Measurements from ENCODE around the gene FOXJ1. TPM values are rescaled to one million over a fixed set of nuclear protein-coding genes. Genes with fewer than 3 reads are reported as not detected.

The FOXJ1 gene
- total and polyA plus RNA-seq, 4 donors: 32.5 to 95.0 (median 50.3) TPM

DNA sequence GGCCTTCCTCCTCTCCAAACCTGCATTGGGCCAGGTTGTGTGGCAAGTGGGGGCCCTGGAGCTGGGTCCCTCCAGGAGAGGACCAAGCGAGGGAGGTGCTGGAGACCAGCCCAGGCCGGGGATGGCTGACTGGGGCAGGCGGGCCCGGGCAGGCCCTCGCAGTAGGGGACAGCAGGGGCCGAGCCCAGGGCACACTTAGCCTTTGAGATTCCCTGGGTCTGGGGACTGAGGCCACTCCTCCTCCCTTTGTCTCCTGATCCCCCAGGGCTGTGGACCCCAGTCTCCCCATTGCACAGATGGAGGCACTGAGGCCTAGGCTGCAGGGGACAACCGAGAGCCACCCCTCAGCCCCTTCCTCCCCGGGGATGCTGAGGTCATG lies 5.2 kb downstream of the FOXJ1 start:
- TF ChIP-seq, protein P1, sequence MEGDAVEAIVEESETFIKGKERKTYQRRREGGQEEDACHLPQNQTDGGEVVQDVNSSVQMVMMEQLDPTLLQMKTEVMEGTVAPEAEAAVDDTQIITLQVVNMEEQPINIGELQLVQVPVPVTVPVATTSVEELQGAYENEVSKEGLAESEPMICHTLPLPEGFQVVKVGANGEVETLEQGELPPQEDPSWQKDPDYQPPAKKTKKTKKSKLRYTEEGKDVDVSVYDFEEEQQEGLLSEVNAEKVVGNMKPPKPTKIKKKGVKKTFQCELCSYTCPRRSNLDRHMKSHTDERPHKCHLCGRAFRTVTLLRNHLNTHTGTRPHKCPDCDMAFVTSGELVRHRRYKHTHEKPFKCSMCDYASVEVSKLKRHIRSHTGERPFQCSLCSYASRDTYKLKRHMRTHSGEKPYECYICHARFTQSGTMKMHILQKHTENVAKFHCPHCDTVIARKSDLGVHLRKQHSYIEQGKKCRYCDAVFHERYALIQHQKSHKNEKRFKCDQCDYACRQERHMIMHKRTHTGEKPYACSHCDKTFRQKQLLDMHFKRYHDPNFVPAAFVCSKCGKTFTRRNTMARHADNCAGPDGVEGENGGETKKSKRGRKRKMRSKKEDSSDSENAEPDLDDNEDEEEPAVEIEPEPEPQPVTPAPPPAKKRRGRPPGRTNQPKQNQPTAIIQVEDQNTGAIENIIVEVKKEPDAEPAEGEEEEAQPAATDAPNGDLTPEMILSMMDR (IDR thresholded peaks at IDR 0.05; ENCODE audit: control extremely low read depth, extremely low read depth): no peak
- WGBS, 2 donors: 85 to 87% methylated on average over 8 of the region's 8 CpGs
- H3K4me1 ChIP-seq (ENCODE audit: control insufficient read depth in 5 of 5, insufficient read depth in 5 of 5, low read length in 5 of 5): peaks cover 0 to 52% (median 12%) of the 10 kb centered on the region in 5 donors

GRCh38 chr17:76134911-76135809 lies 5.9 kb downstream of the FOXJ1 start:
- peak in 2 of 3 donors; percentile 11 to 50 for DNase-seq
- Histone ChIP-seq H3K4me3 (no peak overlapping the region), H3K4me1 (ENCODE audit: control insufficient read depth in 5 of 5, insufficient read depth in 5 of 5, low read length in 5 of 5) (peaks cover 0 to 50% (median 8%) of the 10 kb centered on the region in 5 donors), H3K9ac (ENCODE audit: insufficient read depth in 1 of 2, low read length in 2 of 2) (no peak overlapping the region), H3K36me3 (ENCODE audit: control insufficient read depth in 4 of 4, insufficient read depth in 4 of 4, low read length in 4 of 4) (no peaks in the 10 kb centered on the region), H3K27me3 (ENCODE audit: control insufficient read depth in 3 of 3, insufficient read depth in 3 of 3, low read length in 2 of 3) (peaks cover 0 to 73% (median 66%) of the 10 kb centered on the region in 3 donors), H3K27ac (ENCODE audit: low read depth in 1 of 2, low read length in 1 of 2) (no peak overlapping the region), H3K9me3 (ENCODE audit: control insufficient read depth in 4 of 4, insufficient read depth in 3 of 4, low read length in 3 of 4) (no peaks in the 10 kb centered on the region)
- ATAC-seq (ENCODE audit: insufficient read depth, low FRiP score): no peak
- TF ChIP-seq, protein P1 (IDR thresholded peaks at IDR 0.05; ENCODE audit: control extremely low read depth, extremely low read depth): no peak
- WGBS, 2 donors: 62 to 70% methylated on average over 22 of the region's 22 CpGs

More for the DNA sequence above, 5.2 kb downstream of the FOXJ1 start:
- no peak for ATAC-seq (ENCODE audit: insufficient read depth, low FRiP score)
- Histone ChIP-seq H3K36me3 (ENCODE audit: control insufficient read depth in 4 of 4, insufficient read depth in 4 of 4, low read length in 4 of 4) (no peaks in the 10 kb centered on the region), H3K27me3 (ENCODE audit: control insufficient read depth in 3 of 3, insufficient read depth in 3 of 3, low read length in 2 of 3) (peaks cover 0 to 74% (median 71%) of the 10 kb centered on the region in 3 donors), H3K9me3 (ENCODE audit: control insufficient read depth in 4 of 4, insufficient read depth in 3 of 4, low read length in 3 of 4) (no peaks in the 10 kb centered on the region), H3K9ac (ENCODE audit: insufficient read depth in 1 of 2, low read length in 2 of 2) (no peak overlapping the region), H3K27ac (ENCODE audit: low read depth in 1 of 2, low read length in 1 of 2) (no peak overlapping the region), H3K4me3 (no peak overlapping the region)
- no peak for DNase-seq

DNA sequence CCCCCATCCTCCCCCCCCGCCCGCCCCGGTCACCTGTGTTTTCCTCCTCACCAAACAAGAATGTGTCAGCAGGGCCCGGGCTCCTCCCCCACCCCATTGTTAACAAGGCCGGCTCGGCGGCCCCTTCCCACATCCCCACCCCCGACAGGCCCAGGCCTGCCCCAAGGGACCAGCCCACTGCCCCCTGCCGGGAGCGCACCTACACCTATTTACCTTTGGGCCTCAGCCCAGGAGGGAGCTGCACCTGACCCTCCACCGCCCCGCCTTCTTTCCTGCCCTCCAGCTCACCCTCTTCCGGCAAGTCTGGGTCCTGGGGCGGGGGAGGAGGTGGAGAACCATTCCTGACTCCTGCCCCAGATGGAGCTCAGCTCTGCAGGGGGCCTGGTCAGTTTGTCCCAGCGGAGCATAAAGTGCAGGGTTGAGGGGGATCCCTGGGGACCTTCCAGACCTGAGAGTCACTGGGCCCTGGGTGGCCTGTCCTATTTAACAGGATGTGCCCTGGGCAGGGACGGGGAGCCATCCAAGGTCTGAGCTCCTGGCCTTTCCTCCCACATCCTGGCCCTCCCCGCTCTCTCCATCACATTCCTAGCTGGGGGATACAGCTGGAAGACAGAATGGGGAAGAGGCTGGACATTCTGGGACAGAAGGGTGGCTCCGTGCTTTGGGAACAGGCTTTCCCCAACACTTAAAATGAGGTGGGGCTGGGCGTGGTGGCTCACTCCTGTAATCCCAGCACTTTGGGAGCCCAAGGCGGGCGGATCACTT lies 8.3 kb downstream of the FOXJ1 start:
- Histone ChIP-seq H3K4me1 (ENCODE audit: control insufficient read depth in 5 of 5, insufficient read depth in 5 of 5, low read length in 5 of 5) (peaks cover 0 to 27% (median 0%) of the 10 kb centered on the region in 5 donors), H3K9ac (ENCODE audit: insufficient read depth in 1 of 2, low read length in 2 of 2) (no peak overlapping the region), H3K27me3 (ENCODE audit: control insufficient read depth in 3 of 3, insufficient read depth in 3 of 3, low read length in 2 of 3) (peaks cover 0 to 55% (median 49%) of the 10 kb centered on the region in 3 donors), H3K9me3 (ENCODE audit: control insufficient read depth in 4 of 4, insufficient read depth in 3 of 4, low read length in 3 of 4) (no peaks in the 10 kb centered on the region), H3K36me3 (ENCODE audit: control insufficient read depth in 4 of 4, insufficient read depth in 4 of 4, low read length in 4 of 4) (no peaks in the 10 kb centered on the region), H3K4me3 (no peak overlapping the region), H3K27ac (ENCODE audit: low read depth in 1 of 2, low read length in 1 of 2) (no peak overlapping the region)
- WGBS, 2 donors: 61 to 72% methylated on average over 18 to 21 of the region's 21 CpGs
- DNase-seq (peak; percentile 68 to 86 (median 86)), ATAC-seq (ENCODE audit: insufficient read depth, low FRiP score) (peak; percentile 46)
- TF ChIP-seq, protein P1 (IDR thresholded peaks at IDR 0.05; ENCODE audit: control extremely low read depth, extremely low read depth): no peak

All from lung (tissue), 12 donors.